SK-N-MC (cell line): ENCODE measurements around the gene ATF3.

Source experiments
- DNase-seq: peaks from one replicate; pipeline ENCODE4 v3.0.0-alpha.2; 2011; ENCODE audit warnings: low read depth, low spot score
- H3K27ac ChIP-seq: fragments of 200-600 bp; sonication (generic); 2 replicates; pipeline ENCODE4 v1.5.1; 2016; ENCODE audit warnings: mixed run types
- H3K36me3 ChIP-seq: fragments of 200-600 bp; sonication (generic); 2 replicates; pipeline ENCODE4 v1.6.1; 2017; ENCODE audit warnings: antibody characterized with exemption, low read length, mixed read lengths; ENCODE audit not compliant: insufficient read depth
- H3K4me3 ChIP-seq: fragments of 200-600 bp; sonication (generic); 2 replicates; pipeline ENCODE4 v1.5.1; 2016
- H3K9ac ChIP-seq: fragments of 200-600 bp; sonication (generic); 2 replicates; pipeline ENCODE4 v1.8.0; 2017; ENCODE audit warnings: mixed run types, mixed read lengths; ENCODE audit not compliant: insufficient read length
- H3K9me3 ChIP-seq: fragments of 200-600 bp; sonication (generic); 2 replicates; pipeline ENCODE4 v1.6.1; 2017; ENCODE audit warnings: low read depth, mild to moderate bottlenecking, antibody characterized with exemption, low read length, moderate library complexity, mixed read lengths
- EZH2 ChIP-seq: fragments of 200-600 bp; sonication (generic); IDR thresholded peaks from one replicate; pipeline ENCODE4 v1.6.1; 2017; ENCODE audit warnings: antibody characterized with exemption
- FOXP2 ChIP-seq: optimal IDR thresholded peaks from 2 replicates; pipeline ENCODE3; 2011; ENCODE audit warnings: mild to moderate bottlenecking, moderate library complexity; ENCODE audit not compliant: insufficient read depth; ENCODE audit errors: extremely low read length, control extremely low read depth
- POLR2AphosphoS5 ChIP-seq: IDR thresholded peaks from 2 replicates; pipeline ENCODE4 v1.6.1; 2012; ENCODE audit warnings: mild to moderate bottlenecking, low read depth, low read length, borderline replicate concordance

The ATF3 gene

DNA sequence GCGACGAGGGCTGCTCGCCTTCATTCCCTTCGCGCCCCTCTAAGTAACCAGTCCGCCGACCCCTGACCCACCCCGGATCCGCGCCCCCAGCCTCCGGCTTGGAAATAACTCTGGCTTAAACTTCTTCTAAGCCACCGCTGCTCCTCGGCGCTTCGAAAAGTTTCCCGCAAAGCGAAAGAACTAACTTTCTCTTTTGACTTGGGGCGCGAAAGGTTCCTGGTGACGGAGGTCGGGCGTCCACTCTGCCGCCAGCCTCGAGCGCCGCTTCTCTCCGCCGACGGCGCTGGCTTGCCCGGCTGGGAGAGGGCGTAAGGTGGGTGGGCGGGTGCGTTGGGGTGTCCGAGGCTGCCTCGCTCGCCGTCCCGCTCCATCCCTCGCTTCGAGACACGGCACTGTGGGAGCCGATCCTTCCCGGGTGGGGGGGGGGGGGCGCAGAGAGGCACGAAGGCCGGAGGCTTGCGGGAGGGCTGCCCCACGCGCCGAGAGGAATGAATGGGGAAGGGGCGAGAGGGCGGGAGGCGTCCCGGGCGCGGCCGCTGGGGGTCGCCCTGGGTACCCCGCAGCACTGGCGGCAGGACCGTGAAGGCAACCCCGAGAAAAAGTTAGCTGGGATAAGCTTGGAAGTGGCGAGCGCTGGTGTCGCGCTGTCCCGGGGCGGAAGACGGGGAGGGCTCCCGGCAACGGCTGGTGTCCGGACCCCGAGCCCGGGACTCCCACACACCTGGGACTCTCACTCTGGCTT is 569 bp downstream of the ATF3 start:
- TF ChIP-seq FOXP2 (no peak), POLR2AphosphoS5 (no peak), EZH2 (no peak)
- no peaks in the 10 kb centered on the region for H3K9me3 ChIP-seq
- DNase-seq: no peak
- H3K36me3 ChIP-seq: no peaks in the 10 kb centered on the region; the same call in 1 of the 2 replicates
- H3K4me3 ChIP-seq: peak overlapping the region; percentile 84
- H3K27ac ChIP-seq: peak overlapping the region; percentile 76
- peak overlapping the region; percentile 97 for H3K9ac ChIP-seq

DNA sequence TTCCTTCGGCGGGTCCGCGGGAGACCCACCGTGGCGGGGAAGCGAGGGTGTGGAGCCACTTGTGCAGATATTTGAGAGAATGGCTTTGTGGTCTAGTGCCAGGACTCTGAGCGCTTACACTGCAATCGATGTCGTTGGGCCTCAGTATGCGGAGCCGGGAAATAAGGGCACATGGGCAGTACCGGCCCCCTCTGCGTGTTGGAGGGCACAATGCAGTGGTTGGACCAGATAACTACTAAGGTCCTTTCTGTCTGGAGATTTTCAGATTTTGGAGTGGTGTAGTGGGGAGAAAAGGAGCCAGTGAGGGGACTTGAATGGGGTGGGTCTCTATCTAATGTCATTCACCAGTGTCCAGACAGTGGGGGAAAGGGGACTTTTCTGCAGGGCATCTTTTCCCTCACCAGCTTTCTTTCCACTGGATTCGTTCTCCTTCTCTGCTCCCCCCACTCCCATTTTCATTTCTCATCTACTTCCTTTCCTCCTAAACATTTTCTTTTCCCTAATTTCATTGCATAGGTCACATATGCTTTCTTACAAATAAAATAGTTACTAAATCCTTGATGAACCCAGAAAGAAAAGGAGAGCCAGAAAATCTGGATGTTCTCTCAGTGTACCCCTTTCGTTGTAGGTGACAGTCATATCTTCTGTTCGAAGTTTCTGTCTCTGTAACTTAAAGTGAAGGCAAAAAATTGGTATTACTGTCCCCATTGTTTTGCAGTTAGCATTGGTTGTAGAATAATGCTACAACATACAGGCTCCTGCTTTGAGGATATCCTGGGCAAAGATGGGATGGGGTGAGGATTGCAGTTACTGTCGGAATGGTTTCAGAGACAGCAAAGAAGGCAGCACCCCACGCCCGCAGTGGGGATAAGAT is 1.4 kb downstream of the ATF3 start:
- TF ChIP-seq FOXP2 (no peak), EZH2 (no peak), POLR2AphosphoS5 (no peak)
- no peak for DNase-seq
- Histone ChIP-seq H3K27ac (no peak overlapping the region), H3K9ac (peak overlapping the region; percentile 97), H3K36me3 (peaks cover 4% of the 10 kb centered on the region; the same call in 1 of the 2 replicates), H3K4me3 (peak overlapping the region; percentile 84), H3K9me3 (no peaks in the 10 kb centered on the region)

DNA sequence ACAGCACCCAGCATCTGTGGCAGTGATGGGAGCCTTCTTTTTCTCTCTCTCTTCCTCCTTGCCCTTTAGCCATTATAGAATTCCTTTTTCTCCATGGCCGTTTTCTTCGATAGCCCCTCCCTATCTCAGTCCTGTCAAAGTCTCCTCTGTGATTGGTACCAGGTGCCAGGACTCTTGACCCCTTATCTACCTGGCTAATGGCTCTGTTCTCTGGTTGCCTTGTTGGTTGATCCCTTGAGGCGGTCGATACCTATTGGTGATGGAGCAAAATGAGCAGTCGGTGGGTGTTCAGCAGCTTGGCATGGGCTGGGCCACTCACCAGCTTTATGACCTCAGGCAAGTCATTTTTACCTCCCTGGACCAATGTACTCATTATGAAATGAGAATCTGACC is 2.0 kb downstream of the ATF3 start:
- no peak for DNase-seq
- Histone ChIP-seq H3K4me3 (no peak overlapping the region; the same call in 1 of the 2 replicates), H3K9me3 (no peaks in the 10 kb centered on the region), H3K36me3 (peaks cover 11% of the 10 kb centered on the region; the same call in 1 of the 2 replicates), H3K27ac (no peak overlapping the region), H3K9ac (no peak overlapping the region)
- TF ChIP-seq FOXP2 (no peak), EZH2 (no peak), POLR2AphosphoS5 (no peak)

DNA sequence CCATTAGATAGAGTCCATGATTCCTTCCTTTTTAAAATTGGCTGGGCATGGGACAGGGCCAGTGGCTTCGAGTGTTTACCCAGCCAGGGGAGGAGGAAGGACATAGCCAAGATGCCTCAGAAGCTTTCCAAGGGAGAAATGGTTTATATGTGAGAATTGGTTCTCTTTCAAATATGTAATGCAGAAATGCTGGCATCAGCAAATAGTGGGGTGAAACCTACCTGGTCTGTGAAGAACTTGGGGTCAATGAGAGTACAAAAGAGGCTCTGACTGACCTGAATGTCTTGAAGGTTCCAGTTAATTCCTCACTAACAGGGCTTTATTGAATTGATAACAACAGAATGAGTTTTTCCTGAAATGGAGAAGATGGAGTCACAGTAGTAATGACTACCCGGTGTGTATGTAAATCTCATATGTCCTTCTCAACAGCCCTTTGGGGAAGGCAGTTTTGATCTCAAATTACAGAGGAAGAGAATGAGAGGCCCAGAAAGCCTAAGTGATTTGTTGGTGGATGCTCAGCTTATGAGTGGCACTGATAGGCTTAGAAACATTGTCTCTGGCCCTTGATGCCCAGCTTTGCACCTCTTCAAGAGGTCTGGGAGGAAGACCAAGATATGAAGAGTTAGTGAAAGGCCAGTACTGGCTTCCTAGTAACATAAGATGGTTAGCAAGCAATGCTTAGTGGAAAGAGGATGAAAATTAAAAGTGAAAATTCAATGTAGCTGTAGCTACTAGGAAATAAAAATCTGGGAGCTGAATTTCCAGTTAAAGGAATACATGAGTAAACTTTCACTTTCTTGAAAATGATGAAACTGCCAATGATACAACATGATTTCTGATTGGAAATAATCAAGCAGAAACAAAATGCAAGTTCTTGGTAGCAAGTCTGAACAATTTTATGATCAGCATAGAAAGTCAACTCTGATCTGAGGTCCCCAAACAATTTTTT is 2.7 kb downstream of the ATF3 start:
- Histone ChIP-seq H3K9ac (no peak overlapping the region), H3K4me3 (peak overlapping the region; percentile 37), H3K27ac (peak overlapping the region; percentile 47; the same call in 1 of the 2 replicates), H3K36me3 (peaks cover 17% of the 10 kb centered on the region; the same call in 1 of the 2 replicates), H3K9me3 (no peaks in the 10 kb centered on the region)
- no peak for DNase-seq
- TF ChIP-seq FOXP2: no peak
- TF ChIP-seq POLR2AphosphoS5: no peak
- no peak for TF ChIP-seq EZH2

DNA sequence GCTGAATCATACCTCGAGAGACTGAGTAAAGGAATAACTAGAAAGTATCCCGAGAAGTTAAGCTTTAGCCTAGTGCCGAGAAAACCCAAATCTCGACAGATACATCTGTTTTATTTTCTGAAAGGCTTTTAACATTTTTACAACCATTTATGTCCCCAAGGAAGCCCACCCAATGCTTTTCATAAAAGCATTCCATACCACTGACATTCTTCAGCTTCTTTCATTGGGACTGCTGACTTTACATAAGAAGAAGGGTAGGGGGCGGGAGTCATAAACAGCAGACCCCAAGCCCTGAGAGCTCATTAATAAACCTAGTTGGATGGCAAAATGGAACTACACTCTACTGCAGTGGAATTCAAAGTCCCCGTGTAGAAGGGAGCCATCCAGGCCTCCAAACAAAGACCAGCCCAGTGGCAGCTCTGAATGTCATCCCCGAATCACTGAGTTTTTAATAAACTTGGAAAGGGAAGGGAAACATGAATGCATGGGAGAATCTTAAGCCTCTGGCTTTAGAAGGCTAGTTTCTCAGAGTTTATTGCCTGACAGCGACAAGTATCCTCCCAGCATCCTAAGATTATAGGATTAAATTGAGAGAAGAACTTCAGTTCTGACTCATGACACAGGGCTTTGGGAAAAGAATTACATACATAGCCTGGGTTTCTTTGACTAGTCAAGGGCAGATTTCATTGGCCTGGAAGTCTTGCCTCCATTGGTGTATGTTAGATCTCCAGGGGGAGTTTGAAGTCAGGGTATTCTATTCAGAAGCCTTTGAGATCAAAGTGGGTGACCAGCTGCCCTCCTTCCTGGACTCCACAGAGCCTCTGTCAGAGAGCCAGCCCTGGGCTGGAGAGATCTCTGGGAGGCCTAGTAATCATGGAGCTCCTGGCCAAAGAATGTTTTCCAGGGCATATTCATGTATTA is 3.7 kb downstream of the ATF3 start:
- peaks cover 27% of the 10 kb centered on the region; the same call in 1 of the 2 replicates for H3K36me3 ChIP-seq
- DNase-seq: no peak
- peak overlapping the region; percentile 47; the same call in 1 of the 2 replicates for H3K27ac ChIP-seq
- TF ChIP-seq POLR2AphosphoS5: no peak
- TF ChIP-seq EZH2: no peak
- no peak for TF ChIP-seq FOXP2
- H3K9ac ChIP-seq: no peak overlapping the region
- H3K4me3 ChIP-seq: peak overlapping the region; percentile 37
- H3K9me3 ChIP-seq: no peaks in the 10 kb centered on the region

DNA sequence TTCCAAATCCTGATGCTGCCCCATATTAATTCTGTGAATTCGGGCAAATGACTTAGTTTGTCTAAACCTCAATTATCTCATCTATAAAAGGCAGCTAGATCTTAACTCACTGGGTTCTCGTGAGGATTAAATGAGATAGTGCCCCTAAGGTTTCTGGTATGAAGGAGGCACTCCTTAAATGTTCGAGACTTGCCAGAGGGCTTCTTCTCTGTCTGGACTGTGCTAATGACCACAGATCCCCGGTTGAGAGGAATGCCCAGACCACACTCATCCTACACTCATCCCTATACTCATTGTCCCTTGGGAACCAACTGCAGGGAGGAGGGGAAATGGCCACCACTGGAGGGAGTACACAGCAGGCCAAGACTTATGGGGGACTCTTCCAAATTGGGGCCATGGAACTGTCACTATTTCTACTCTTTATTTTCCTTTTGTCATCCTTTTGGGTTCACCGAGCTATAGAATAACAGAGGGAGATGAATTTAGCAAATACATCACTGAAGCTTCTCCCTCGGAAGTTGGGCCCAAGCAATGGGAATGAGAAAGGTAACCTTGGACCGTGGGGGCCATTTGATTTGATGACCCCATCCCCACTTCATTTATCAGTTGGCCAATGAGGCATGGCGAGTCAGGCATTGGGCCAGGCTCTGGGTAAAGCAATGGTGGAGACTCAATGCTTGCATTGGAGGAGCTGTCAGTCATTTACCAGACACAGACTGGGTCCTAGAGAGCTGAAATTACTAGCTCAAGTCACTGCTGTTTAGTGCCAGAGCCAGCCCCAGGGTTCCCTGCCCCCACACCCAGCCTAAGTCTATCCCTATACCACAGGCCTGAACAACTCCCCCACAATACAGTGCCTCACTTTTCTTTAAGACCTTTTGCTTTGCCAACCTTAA is 5.1 kb downstream of the ATF3 start:
- Histone ChIP-seq H3K27ac (no peak overlapping the region), H3K4me3 (no peak overlapping the region), H3K9ac (no peak overlapping the region), H3K36me3 (peaks cover 41% of the 10 kb centered on the region), H3K9me3 (no peaks in the 10 kb centered on the region)
- DNase-seq: no peak
- no peak for TF ChIP-seq FOXP2
- no peak for TF ChIP-seq EZH2
- TF ChIP-seq POLR2AphosphoS5: no peak
